ENCODE data around the gene TIGIT.

Gene TIGIT

GRCh38 chr3:114314282-114314681 is 20.5 kb downstream of the TIGIT start:
- DNase-seq: no peak

DNA sequence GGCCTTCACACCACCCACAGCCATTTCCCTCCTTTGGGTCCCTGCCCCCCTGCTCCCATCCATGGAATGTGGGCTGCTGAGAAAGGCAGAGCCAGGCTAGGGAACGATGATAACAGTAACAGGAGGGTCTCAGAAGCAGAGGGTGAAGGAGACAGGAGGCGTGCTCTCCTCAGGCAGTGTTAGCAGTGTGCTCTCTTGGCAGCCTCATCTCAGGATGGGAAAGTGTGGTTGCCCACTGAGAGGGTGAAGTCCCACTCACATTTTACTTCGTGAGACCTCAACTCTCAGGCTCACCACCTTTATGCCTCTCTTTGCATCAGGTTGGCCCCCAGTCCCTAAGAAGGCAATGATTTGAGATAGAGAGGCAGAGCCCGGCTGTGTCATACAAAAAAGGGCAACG is 24.5 kb downstream of the TIGIT start:
- no peak for DNase-seq

DNA sequence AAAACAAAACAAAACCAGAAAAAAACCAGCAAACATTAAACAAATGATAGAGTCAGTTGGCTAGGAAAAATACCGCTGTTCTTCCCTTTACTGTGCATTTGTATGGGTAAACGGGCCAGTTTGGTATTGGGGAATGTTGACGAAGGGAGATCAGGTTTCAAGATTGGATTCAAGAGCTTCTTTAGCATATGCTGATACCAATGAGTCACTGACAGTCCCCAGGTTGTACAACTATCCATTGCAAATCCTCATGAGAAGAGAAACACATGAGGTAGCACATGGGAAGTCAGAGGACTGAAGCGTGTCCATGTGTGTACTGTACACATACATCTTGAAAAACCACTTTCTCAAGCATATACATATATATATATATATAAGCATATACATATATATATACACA is 25.6 kb downstream of the TIGIT start:
- DNase-seq: peak; percentile 61

- DNase-seq: no peak
These were observed 26.4 kb downstream of the TIGIT start for GRCh38 chr3:114320246-114320645.

- DNase-seq: no peak
These were observed 29.9 kb downstream of the TIGIT start for GRCh38 chr3:114323546-114324254.

DNA sequence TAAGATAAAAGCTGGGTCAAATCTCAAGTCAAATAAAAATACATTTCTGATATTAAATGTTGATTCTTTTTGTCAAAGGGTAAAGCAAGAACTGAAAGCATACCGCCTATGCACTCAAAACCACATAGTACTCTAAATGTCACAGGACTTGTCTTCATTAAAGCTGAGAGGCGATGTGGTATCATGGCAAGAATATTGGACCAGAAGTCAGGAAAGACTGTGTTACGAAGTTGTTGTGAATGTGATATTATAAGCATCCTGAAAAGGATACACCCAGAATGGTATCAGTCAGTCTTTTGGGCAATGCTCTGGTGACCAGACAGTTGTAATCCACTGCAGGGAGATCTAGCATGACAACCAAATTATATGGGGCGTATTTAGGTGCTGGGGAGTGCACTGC is 33.8 kb downstream of the TIGIT start:
- DNase-seq: no peak

GRCh38 chr3:114328345-114328744 is 34.5 kb downstream of the TIGIT start:
- no peak for DNase-seq

DNA sequence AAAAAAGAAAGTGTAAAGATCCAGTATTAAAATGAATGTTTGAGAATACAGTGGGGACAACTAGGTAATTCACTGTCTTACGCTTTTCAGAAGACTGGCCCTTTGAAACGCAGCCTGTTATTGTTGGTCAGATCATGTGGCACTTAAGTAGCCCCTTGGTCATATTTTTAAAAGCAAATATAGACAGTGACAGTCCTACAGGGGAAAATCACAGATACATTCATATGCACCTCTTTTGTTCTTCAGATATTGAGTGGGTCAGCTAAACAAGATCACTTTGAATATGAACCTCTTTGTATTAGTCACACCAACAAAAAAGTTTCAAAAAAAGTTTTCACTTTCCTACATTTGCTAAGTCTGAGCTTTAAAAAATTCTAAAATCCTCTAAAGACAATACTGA is 36.0 kb downstream of the TIGIT start:
- DNase-seq: no peak

DNA sequence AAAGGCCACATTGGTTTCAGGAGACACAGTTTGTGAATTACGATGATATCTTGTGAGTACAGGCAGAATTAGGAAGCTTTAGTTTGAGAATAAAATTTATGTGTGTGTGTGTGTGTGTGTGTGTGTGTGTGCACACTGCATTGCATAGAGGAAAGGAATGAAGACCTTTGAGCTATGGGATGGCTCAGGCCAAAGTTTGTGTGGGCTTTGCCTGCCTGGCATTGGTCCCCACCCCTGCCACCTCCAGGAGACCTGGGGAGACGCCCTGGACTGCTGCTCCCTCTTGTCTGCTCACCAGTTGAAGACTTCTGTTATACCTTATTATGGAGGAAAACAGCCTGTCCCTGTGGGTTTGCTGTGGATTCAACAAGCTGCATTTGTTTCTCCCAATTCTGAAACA is 37.2 kb downstream of the TIGIT start:
- DNase-seq: no peak

DNA sequence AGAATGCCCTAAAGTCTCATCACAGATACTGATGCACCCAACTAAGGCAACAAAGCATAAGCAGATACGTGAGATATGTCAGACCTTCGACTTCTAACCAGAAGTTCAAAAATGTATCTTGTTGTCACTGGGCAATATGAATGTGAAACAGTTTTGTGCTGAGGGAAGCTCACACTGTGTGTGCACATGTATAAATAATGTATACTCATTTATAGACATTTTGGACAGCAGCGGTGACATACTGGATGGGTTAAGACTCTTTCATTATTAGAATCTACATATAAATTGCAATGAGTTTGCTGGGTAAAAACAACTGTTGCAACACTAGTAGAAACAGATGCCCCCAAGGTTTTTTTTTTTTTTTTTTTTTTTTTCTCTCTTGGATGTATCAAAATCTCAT is 37.9 kb downstream of the TIGIT start:
- DNase-seq: no peak

GRCh38 chr3:114332342-114333179 is 38.7 kb downstream of the TIGIT start:
- DNase-seq: no peak

GRCh38 chr3:114333180-114333922 is 39.5 kb downstream of the TIGIT start:
- no peak for DNase-seq

- DNase-seq: no peak
These were observed 40.1 kb downstream of the TIGIT start for GRCh38 chr3:114333923-114334240.

DNA sequence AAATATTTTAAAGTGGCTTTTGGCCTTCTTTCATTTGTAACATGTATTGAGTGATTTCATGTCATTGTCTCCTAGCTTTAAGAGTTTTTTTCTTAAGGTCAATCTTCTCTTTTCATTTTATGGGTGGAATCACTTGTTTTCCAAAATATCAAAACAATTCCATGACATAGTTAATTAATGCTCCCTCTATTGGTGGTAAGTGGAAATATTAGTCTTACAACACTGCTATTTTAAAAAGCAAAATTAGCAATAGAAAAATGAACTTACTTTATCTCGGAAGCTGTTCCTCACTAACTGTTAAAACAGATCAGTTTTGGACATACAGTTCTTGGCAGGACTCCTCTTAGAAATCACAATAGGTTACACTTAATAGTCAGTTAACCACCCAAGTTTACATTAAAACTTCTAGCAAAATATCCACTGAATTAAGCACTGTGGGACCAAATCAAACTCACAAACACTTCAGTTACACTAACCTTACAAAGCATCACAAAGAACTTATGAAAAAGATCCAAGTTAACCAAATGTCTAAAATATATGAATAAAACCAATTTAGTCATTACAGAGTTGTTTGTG is 42.4 kb downstream of the TIGIT start:
- DNase-seq: no peak

- no peak for DNase-seq
These were observed 43.0 kb downstream of the TIGIT start for GRCh38 chr3:114336857-114337256.

DNA sequence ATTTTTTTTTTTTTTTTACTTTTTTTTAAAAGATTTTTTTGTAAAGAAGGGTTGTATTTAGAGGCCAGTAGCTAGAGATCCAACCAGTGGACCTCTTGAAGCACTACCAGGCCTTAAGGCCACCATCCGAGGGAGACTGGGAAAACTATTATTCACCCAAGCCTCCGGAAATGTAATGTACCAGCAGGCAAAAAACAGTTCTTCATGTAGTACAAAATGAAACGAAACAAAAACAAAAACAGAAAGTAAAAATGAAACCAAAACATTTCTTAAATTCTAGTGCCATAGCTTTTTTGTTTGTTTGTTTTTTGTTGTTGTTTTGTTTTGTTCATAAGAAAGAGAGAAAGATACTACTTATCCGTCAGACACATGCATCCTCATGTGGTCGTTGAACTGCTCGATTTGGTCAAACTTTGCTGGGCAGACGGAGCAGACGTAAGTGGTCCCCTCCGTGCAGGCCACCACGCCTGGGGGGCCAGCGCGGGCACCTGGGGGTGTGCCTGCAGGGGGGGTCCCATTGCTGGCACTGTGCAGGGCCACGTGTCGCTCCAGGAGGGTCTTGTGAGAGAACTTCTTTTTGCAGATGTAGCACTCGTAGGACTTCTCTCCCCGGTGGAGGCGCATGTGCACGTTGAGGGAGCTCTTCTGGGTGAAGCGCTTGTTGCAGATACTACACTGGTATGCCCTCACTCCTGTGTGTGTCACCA is 45.0 kb downstream of the TIGIT start:
- DNase-seq: no peak

DNA sequence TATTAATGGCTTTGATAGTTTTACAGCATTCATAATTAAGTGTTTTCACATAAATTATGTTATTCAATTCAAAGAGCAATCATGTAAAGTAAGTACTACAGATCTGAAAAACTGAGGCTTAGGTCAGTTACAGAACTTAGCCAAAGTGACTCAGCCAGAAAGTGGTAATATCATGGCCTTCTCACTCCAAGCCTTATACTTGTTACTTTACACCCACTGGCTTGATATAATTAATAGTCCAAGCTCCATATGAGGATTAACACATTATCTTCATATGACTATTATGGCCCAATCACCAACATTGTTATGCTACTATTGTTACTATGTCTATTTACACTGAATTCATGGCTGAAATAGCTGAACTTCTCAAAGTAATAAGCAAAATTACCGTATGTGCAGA is 50.7 kb downstream of the TIGIT start:
- DNase-seq: no peak

GRCh38 chr3:114350271-114350670 is 56.4 kb downstream of the TIGIT start:
- no peak for DNase-seq

DNA sequence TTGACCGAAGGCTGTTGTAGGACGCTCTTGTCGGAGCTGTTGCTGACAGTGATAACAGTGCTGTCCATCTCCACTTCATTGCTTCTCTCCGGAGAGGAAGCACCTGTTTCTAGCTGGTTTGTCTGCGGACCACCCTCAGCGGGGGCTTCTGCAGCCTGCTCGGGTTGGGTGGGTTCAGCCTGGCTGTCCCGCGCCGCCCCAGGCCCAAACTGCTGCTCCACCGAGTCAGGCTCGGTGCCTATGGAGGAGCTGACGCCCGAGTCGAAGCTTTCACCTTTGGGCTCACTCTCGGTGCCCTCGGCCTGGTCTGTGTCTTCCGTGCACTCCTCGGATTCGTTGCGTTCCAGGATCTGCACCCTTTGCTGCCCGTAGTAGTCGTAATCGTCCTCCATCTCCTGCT is 56.9 kb downstream of the TIGIT start:
- DNase-seq: no peak

DNA sequence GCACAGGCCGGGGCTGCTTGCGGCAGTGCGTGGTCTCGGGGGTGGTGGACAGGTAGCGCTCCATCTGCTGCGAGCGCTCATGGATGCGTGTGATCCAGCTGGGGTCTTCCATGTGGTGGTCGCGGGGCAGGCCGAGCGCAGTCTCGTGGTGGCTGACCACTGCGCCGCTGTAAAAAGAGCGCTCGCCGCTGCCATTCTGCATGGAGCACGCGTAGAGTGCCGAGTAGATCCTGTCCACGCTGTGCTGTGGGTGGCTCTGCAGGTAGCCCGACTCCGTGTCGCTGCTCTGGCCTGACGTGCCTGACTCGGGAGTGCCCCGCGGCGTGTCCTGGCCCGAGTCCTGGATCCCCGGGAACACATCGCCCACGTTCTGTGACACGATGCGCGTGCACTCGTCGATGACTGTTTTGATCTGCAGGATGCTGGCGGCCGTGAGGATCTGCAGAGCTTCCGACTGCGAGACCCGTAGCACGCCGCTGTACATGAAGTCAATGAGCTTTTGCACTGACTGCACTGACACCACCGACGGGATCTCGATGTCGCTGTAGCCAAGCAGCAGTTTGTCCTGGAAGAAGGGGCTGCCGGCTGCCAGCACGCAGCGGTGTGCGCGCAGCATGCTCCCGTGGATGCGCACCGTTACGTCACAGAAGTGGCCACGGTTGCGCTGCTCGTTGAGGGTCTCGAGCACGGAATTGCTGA is 57.4 kb downstream of the TIGIT start:
- DNase-seq: no peak

- DNase-seq: no peak
These were observed 58.0 kb downstream of the TIGIT start for GRCh38 chr3:114351822-114352145.

GRCh38 chr3:114355653-114356052 is 61.8 kb downstream of the TIGIT start:
- DNase-seq: no peak

Measured in NCI-H69 (cell line).